ENCODE data around the gene CAMK4.

CAMK4 gene

GRCh38 chr5:111454776-111455175 is 230.6 kb downstream of the CAMK4 start:
- no peak for DNase-seq (ENCODE audit: low spot score)
- Histone ChIP-seq H3K27me3 (ENCODE audit: insufficient read depth, poor library complexity, severe bottlenecking) (no peaks in the 10 kb centered on the region), H3K9me3 (ENCODE audit: severe bottlenecking) (no peaks in the 10 kb centered on the region), H3K4me1 (ENCODE audit: insufficient read depth, poor library complexity, severe bottlenecking) (peaks cover 9% of the 10 kb centered on the region), H3K36me3 (ENCODE audit: low read depth) (no peaks in the 10 kb centered on the region), H3K27ac (ENCODE audit: poor library complexity, severe bottlenecking) (no peak overlapping the region), H3K4me3 (ENCODE audit: severe bottlenecking) (no peak overlapping the region)
- TF ChIP-seq, protein P1, sequence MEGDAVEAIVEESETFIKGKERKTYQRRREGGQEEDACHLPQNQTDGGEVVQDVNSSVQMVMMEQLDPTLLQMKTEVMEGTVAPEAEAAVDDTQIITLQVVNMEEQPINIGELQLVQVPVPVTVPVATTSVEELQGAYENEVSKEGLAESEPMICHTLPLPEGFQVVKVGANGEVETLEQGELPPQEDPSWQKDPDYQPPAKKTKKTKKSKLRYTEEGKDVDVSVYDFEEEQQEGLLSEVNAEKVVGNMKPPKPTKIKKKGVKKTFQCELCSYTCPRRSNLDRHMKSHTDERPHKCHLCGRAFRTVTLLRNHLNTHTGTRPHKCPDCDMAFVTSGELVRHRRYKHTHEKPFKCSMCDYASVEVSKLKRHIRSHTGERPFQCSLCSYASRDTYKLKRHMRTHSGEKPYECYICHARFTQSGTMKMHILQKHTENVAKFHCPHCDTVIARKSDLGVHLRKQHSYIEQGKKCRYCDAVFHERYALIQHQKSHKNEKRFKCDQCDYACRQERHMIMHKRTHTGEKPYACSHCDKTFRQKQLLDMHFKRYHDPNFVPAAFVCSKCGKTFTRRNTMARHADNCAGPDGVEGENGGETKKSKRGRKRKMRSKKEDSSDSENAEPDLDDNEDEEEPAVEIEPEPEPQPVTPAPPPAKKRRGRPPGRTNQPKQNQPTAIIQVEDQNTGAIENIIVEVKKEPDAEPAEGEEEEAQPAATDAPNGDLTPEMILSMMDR (IDR thresholded peaks at IDR 0.05; ENCODE audit: poor library complexity, severe bottlenecking) = no peak
- ATAC-seq (ENCODE audit: low read depth) = no peak

DNA sequence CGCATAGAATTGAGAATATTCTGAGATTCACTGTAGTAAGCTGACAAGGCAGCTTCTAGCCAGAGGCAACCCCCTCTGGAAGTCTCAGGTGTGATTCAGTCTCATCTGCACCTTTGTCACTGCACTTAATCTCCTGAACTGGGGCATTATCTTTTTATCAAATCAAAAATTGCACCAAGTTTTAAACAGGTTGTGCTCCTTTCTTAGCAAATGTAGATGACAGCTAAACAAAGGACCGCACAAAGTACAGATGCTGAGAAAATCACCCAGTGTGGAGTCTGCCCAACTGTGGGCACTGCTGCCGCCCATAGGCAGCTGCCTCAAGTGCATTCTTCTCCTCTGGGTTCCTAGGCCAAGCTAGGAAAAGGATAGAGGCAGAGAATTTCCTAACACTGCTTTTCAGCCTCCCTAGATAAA is 237.1 kb downstream of the CAMK4 start:
- Histone ChIP-seq H3K27ac (ENCODE audit: poor library complexity, severe bottlenecking) (no peak overlapping the region), H3K36me3 (ENCODE audit: low read depth) (no peaks in the 10 kb centered on the region), H3K4me3 (ENCODE audit: severe bottlenecking) (no peak overlapping the region), H3K27me3 (ENCODE audit: insufficient read depth, poor library complexity, severe bottlenecking) (no peaks in the 10 kb centered on the region), H3K9me3 (ENCODE audit: severe bottlenecking) (no peaks in the 10 kb centered on the region), H3K4me1 (ENCODE audit: insufficient read depth, poor library complexity, severe bottlenecking) (no peaks in the 10 kb centered on the region)
- DNase-seq (ENCODE audit: low spot score) (no peak), ATAC-seq (ENCODE audit: low read depth) (peak; percentile 98)
- TF ChIP-seq, protein P1 (IDR thresholded peaks at IDR 0.05; ENCODE audit: poor library complexity, severe bottlenecking) = peak; percentile 84

DNA sequence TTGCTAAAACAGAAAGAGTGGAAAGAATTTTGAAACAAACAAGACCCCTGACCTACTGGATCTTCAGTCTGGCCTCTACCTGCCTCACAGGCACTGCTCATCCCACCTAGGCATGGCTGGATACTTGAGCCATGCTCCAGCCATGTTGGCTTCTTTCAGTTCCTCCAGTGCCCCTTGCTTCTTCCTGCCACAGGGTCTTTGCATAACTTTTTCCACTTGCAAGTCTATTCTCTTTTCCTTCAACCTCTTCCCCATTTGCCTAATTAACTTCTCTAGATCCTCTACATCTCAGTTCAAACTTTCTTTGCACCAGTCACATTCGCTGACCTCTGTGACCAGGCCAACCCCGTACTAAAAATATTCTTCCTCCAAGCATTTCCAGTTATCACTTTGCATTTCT is 237.8 kb downstream of the CAMK4 start:
- Histone ChIP-seq H3K27me3 (ENCODE audit: insufficient read depth, poor library complexity, severe bottlenecking) (no peaks in the 10 kb centered on the region), H3K4me3 (ENCODE audit: severe bottlenecking) (no peak overlapping the region), H3K27ac (ENCODE audit: poor library complexity, severe bottlenecking) (no peak overlapping the region), H3K36me3 (ENCODE audit: low read depth) (no peaks in the 10 kb centered on the region), H3K9me3 (ENCODE audit: severe bottlenecking) (no peaks in the 10 kb centered on the region), H3K4me1 (ENCODE audit: insufficient read depth, poor library complexity, severe bottlenecking) (no peaks in the 10 kb centered on the region)
- DNase-seq (ENCODE audit: low spot score) = no peak
- no peak for ATAC-seq (ENCODE audit: low read depth)
- TF ChIP-seq, protein P1 (IDR thresholded peaks at IDR 0.05; ENCODE audit: poor library complexity, severe bottlenecking) = no peak

DNA sequence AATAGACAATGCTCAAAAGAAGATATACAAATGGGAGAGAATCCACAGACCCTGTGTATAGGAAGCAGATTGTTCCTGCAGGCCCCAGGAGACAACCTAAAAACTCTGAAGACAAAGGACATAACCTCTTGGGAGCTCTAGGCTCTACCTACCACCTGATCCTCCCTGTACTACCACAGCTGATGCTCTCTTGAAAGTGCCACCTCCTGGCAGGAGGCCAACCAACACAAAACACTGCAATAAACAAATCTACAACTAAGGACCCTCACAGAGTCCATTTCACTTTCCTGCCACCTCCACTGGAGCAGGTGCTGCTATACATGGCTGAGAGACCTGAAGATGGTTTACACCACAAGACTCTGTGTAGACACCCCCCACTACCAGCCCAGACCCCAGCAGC is 239.1 kb downstream of the CAMK4 start:
- TF ChIP-seq, protein P1 (IDR thresholded peaks at IDR 0.05; ENCODE audit: poor library complexity, severe bottlenecking) = no peak
- ATAC-seq (ENCODE audit: low read depth) = no peak
- no peaks in the 10 kb centered on the region for H3K9me3 ChIP-seq (ENCODE audit: severe bottlenecking)
- no peak overlapping the region for H3K4me3 ChIP-seq (ENCODE audit: severe bottlenecking)
- no peak overlapping the region for H3K27ac ChIP-seq (ENCODE audit: poor library complexity, severe bottlenecking)
- no peaks in the 10 kb centered on the region for H3K27me3 ChIP-seq (ENCODE audit: insufficient read depth, poor library complexity, severe bottlenecking)
- no peaks in the 10 kb centered on the region for H3K4me1 ChIP-seq (ENCODE audit: insufficient read depth, poor library complexity, severe bottlenecking)
- H3K36me3 ChIP-seq (ENCODE audit: low read depth) = no peaks in the 10 kb centered on the region
- DNase-seq (ENCODE audit: low spot score) = no peak

- Histone ChIP-seq H3K27me3 (ENCODE audit: insufficient read depth, poor library complexity, severe bottlenecking) (no peaks in the 10 kb centered on the region), H3K4me3 (ENCODE audit: severe bottlenecking) (no peak overlapping the region), H3K27ac (ENCODE audit: poor library complexity, severe bottlenecking) (no peak overlapping the region), H3K9me3 (ENCODE audit: severe bottlenecking) (no peaks in the 10 kb centered on the region), H3K36me3 (ENCODE audit: low read depth) (no peaks in the 10 kb centered on the region), H3K4me1 (ENCODE audit: insufficient read depth, poor library complexity, severe bottlenecking) (peaks cover 2% of the 10 kb centered on the region)
- DNase-seq (ENCODE audit: low spot score) (no peak), ATAC-seq (ENCODE audit: low read depth) (peak; percentile 41)
- TF ChIP-seq, protein P1 (IDR thresholded peaks at IDR 0.05; ENCODE audit: poor library complexity, severe bottlenecking) = no peak
These were observed 245.2 kb downstream of the CAMK4 start for GRCh38 chr5:111469293-111469896.
